Sciatic nerve (tissue), 2 donors: ENCODE measurements around the gene LIN7C. TPM values are rescaled to one million over a fixed set of nuclear protein-coding genes. Genes with fewer than 3 reads are reported as not detected.
"Not testable (repeated sequence)": the region's sequence is repeated elsewhere in the genome, so short reads cannot be mapped to it uniquely, and the experiment has no call there.

Experiments
- ATAC-seq: fragments of 200-7000 bp; cut with Tn5 transposase; one replicate; pipeline ENCODE4 v1.9.1; 2020; ENCODE audit warnings: mild to moderate bottlenecking, moderate library complexity
- DNase-seq: peaks from one replicate; pipeline ENCODE4 v3.0.0-alpha.2; 2020; ENCODE audit warnings: low spot score
- intact Hi-C: fragments of 100-400 bp; cut with DNase I; formaldehyde crosslinking; loops from one replicate; pipeline ENCODE4 v1.14.2; 2022
- total RNA-seq: library from RNA; stranded (reverse); fragmentation: NEBNext Ultra II Directional; extraction: Animal tissue kit (Norgen Biotek cat#: 25700); gene quantifications from one replicate; pipeline ENCODE4 v1.2.1, GENCODE V29; 2021
- donor health status: DM: no; HTN: no; CAD: no.
- donor health status: DM: no; HTN: no; CAD: no.

LIN7C gene
- 40.8 TPM for total RNA-seq

- intact Hi-C loops = no loop called here
- peak; percentile 99 for ATAC-seq
- DNase-seq = peak; percentile 97
Observed at GRCh38 chr11:27506200-27507182, at the start of gene LIN7C. Gene LIN7C (minus strand): TSS chr11:27506769. CDS start chr11:27506752, 17 bp downstream.

DNA sequence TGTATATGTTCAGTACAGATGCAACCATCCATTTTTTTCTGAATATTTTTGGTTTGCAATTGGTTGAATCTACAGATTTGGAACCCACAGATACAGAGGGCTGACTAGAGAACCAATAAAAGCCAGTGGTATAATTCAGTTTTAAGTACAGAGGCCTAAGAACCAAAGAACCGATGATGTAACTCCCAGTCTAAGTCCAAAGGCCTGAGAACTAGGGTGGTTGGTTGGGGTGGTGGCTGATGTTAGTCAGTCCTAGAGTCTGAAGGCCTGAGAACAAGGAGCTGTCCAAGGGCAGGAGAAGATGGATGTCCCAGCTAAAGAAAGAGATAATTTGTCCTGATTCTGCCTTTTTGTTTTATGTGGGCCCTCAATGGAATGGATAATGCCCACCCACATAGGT is 48.7 kb upstream of the LIN7C start:
- intact Hi-C loops = no loop called here
- no peak for DNase-seq
- no peak for ATAC-seq

- DNase-seq (no peak), ATAC-seq (no peak)
- intact Hi-C loops = no loop called here
Observed at GRCh38 chr11:27553186-27553585, 46.6 kb upstream of the LIN7C start.

DNA sequence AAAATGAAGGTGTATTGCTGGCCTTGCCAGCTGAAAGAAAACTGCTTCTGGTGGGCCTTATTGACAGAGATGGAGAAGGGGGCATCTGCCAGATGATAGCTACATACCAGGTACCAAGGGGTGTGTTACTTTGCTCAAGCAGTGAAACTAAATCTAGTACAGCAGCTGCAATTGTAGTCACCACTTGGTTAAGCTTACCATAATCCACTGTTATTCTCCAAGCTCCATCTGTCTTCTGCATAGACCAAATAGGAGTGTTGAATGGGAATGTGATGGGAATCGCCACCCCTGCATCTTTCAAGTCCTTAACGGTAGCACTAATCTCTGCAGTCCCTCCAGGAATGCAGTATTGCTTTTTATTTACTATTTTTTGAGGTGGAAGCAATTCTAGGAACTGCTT is 45.8 kb upstream of the LIN7C start:
- intact Hi-C loops = no loop called here
- DNase-seq (no peak), ATAC-seq (no peak)

DNA sequence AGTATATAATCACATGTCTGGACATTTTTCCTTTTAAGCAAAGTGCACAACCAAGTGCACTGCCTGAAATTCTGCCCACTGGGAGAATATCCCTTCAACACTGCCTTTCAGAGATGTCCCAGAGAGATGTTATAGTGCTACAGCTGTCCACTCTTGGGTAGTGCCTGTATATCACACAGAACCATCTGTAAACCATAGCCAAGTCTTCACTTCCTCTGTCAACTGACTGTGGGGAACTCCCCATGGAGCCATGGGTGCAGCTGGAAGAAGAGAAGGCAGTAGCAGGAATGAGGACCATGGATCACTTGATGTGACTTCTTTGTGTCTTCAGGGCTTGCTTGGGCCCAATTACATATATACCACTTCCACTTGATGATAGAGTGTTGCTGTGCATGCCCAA is 44.6 kb upstream of the LIN7C start:
- intact Hi-C loops = no loop called here
- ATAC-seq (no peak), DNase-seq (no peak)

GRCh38 chr11:27545946-27546345 is 39.4 kb upstream of the LIN7C start:
- no peak for DNase-seq
- intact Hi-C loops = no loop called here
- no peak for ATAC-seq

DNA sequence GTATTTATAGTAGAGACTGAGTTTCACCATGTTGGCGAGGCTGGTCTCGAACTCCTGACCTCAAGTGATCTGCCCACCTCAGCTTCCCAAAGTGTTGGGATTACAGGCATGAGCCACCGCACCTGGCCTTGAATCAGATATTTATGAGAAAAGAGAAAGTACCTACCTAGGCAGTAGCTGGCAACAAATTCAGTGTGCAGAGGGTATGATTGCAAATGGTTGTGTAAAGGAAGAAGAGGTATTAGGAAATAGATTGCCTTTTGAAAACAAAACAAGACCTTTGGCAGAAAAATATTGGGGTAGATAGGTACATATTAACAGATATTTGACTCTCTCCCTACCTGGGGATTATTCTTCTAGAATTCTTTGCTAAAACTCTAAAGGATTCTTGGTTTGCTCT is 38.5 kb upstream of the LIN7C start:
- DNase-seq = no peak

DNA sequence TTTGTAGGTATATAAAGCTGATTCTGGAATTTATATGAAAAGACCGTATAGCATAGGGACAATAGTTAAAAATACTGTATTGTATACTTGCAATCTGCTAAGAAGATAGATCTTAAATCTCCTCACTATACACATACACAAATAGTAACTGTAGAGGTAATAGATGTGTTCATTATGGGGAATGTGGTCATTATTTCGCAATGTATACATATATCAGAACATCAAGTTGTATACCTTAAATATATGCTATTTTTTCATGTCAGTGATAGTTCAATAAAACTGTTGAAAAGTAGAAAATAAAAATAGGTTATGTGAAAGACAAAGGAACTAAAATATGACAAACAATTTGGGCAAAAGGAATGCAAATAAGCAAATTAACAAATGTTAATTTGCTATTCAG is 35.2 kb upstream of the LIN7C start:
- DNase-seq = no peak
- intact Hi-C loops = no loop called here
- ATAC-seq = no peak

More for the DNA sequence above, 38.5 kb upstream of the LIN7C start:
- no peak for ATAC-seq
- intact Hi-C loops = no loop called here

GRCh38 chr11:27540051-27540450 is 33.5 kb upstream of the LIN7C start:
- DNase-seq = no peak
- intact Hi-C loops = no loop called here
- no peak for ATAC-seq

- no peak for ATAC-seq
- no peak for DNase-seq
- intact Hi-C loops = no loop called here
Observed at GRCh38 chr11:27535103-27535502, 28.5 kb upstream of the LIN7C start.

- ATAC-seq (no peak), DNase-seq (no peak)
- intact Hi-C loops = no loop called here
Observed at GRCh38 chr11:27532652-27533325, 26.2 kb upstream of the LIN7C start.

GRCh38 chr11:27528712-27529111 is 22.1 kb upstream of the LIN7C start:
- DNase-seq (no peak), ATAC-seq (no peak)
- intact Hi-C loops = no loop called here

GRCh38 chr11:27526535-27526934 is 20.0 kb upstream of the LIN7C start:
- intact Hi-C loops = no loop called here
- DNase-seq (no peak), ATAC-seq (no peak)

DNA sequence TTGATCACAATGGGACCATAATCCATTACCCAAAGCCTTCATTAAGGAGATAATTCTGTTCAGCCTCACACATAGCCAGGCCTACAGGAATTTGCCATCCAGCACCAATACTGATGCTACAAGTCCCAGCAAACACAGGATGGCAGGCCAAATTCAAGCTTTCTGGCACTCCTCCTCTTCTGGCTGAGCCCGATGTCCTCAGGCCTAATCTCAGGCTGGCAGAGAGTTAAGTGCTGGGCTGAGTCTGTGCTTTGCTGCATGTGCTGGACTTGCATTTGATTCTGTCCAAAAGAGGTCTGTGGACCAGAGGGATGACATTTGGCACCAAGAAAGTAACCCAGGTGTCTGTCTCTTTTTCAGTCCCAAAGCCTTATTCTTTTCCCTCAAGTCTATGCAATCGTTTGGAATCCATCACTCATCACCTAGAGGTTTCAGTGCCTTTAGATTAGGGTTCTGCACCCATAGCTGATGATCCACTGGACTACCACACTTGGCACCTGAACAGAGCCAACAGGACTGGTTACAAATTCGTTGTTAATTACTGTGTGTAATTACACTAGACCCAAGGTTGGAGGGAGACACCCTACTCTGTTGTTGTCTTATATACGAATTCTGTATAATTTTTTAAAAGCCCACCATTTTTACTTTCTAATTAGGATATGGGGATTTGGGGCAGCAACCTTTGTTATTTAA is 19.4 kb upstream of the LIN7C start:
- intact Hi-C loops = no loop called here
- ATAC-seq (no peak), DNase-seq (no peak)

- DNase-seq = no peak
- ATAC-seq = no peak
- intact Hi-C loops = no loop called here
Observed at GRCh38 chr11:27524155-27524554, 17.6 kb upstream of the LIN7C start.

GRCh38 chr11:27520226-27520625 is 13.7 kb upstream of the LIN7C start:
- intact Hi-C loops = no loop called here
- DNase-seq = no peak
- ATAC-seq = no peak

- DNase-seq = no peak
- intact Hi-C loops = no loop called here
- no peak for ATAC-seq
Observed at GRCh38 chr11:27518518-27518917, 11.9 kb upstream of the LIN7C start.

DNA sequence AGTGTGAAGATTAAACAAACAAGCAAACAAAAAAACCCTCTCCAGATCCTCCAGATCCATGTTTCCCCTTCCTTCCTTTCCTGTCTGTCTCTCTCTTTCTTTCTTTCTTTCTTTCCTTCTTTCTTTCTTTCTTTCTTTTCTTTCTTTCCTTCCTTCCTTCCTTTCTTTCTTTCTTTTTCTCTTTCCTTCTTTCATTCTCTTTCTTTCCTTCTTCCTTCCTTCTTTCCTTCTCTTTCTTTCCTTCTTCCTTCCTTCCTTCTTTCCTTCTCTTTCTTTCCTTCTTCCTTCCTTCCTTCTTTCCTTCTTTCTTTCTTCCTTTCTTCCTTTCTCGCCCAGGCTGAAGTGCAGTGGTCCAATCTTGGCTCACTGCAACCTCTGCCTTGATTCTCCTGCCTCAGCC is 10.9 kb upstream of the LIN7C start:
- intact Hi-C loops = not testable (repeated sequence)

GRCh38 chr11:27514558-27514957 is 8.0 kb upstream of the LIN7C start:
- DNase-seq (no peak), ATAC-seq (no peak)
- intact Hi-C loops = no loop called here

More for the DNA sequence above, 10.9 kb upstream of the LIN7C start:
- DNase-seq, ATAC-seq: not testable (repeated sequence)

DNA sequence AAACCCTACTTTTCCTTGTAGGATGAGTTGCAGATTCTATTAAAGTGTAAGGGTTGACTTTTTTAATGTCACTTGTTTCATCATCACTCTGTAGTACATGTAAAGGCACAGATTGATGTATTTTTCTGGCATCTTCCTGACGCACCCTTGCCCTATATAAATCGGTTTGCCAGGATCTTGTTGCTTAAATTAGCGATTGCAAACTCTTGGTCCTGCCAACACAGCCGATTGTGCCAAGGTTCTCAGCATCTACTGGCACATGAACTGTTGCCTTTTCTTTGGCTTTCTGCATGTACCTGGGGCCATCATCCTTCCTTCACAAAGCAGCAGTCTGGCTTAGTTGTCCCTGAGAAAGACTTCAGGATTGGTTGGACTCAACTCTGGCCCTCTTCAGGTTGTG is 7.5 kb upstream of the LIN7C start:
- DNase-seq (no peak), ATAC-seq (no peak)
- intact Hi-C loops = no loop called here
